Loucy (cell line): ENCODE data around the gene MARK4.

ENCODE experiments used
- H2AFZ ChIP-seq: fragments of 200-600 bp; sonication (generic); 2 replicates; pipeline ENCODE4 v1.6.0; 2016; ENCODE audit warnings: antibody characterized with exemption, mild to moderate bottlenecking, low read length, moderate library complexity
- H3F3A ChIP-seq: fragments of 200-600 bp; 2 replicates; pipeline ENCODE4 v1.6.0; 2016; ENCODE audit warnings: antibody characterized with exemption, low read depth, mild to moderate bottlenecking
- H3K27me3 ChIP-seq: fragments of 200-600 bp; sonication (generic); 2 replicates; pipeline ENCODE4 v1.6.1; 2014; ENCODE audit warnings: low read length, mild to moderate bottlenecking; ENCODE audit not compliant: insufficient read depth, poor library complexity, severe bottlenecking
- H3K36me3 ChIP-seq: fragments of 200-600 bp; sonication (generic); 2 replicates; pipeline ENCODE4 v1.6.1; 2016; ENCODE audit warnings: low read length; ENCODE audit not compliant: insufficient read depth
- H3K4me1 ChIP-seq: fragments of 200-600 bp; sonication (generic); 2 replicates; pipeline ENCODE4 v1.5.1; 2014; ENCODE audit warnings: low read length, mild to moderate bottlenecking; ENCODE audit not compliant: insufficient read depth, poor library complexity, severe bottlenecking
- H3K4me2 ChIP-seq: fragments of 200-600 bp; sonication (generic); 2 replicates; pipeline ENCODE4 v1.6.0; 2014; ENCODE audit warnings: antibody characterized with exemption, low read length, low read depth, mild to moderate bottlenecking; ENCODE audit not compliant: poor library complexity, severe bottlenecking
- H3K4me3 ChIP-seq: fragments of 200-600 bp; sonication (generic); 2 replicates; pipeline ENCODE4 v1.5.1; 2014; ENCODE audit warnings: low read length, mild to moderate bottlenecking, mixed read lengths; ENCODE audit not compliant: poor library complexity, severe bottlenecking
- H3K79me2 ChIP-seq: fragments of 200-600 bp; sonication (generic); 2 replicates; pipeline ENCODE4 v1.6.1; 2014; ENCODE audit warnings: low read length; ENCODE audit not compliant: insufficient read depth
- H3K9ac ChIP-seq: fragments of 200-600 bp; sonication (generic); 2 replicates; pipeline ENCODE4 v1.6.0; 2014; ENCODE audit warnings: mild to moderate bottlenecking, low read depth, low read length, moderate library complexity; ENCODE audit not compliant: poor library complexity, severe bottlenecking
- H3K9me2 ChIP-seq: fragments of 200-600 bp; sonication (generic); replicated peaks from 2 replicates; pipeline ENCODE4 v1.6.1; 2016; ENCODE audit warnings: low read depth, low read length, mixed read lengths
- H3K9me3 ChIP-seq: fragments of 200-600 bp; sonication (generic); 2 replicates; pipeline ENCODE4 v1.6.1; 2014; ENCODE audit warnings: mild to moderate bottlenecking, antibody characterized with exemption, low read length, low read depth; ENCODE audit not compliant: insufficient read depth
- H4K20me1 ChIP-seq: fragments of 200-600 bp; sonication (generic); 2 replicates; pipeline ENCODE4 v1.6.0; 2014; ENCODE audit warnings: antibody characterized with exemption, low read length, mild to moderate bottlenecking; ENCODE audit not compliant: insufficient read depth, poor library complexity, severe bottlenecking
- EZH2phosphoT487 ChIP-seq: fragments of 200-600 bp; IDR thresholded peaks from 2 replicates; pipeline ENCODE4 v1.6.1; 2018; ENCODE audit warnings: antibody characterized with exemption, mild to moderate bottlenecking, moderate library complexity, borderline replicate concordance
- TF ChIP-seq, protein P1 (sequence below): fragments of 200-600 bp; sonication (generic); conservative IDR thresholded peaks from 2 replicates; pipeline ENCODE4 v1.5.1; 2014; ENCODE audit warnings: mild to moderate bottlenecking, antibody characterized with exemption, low read length

The MARK4 gene

DNA sequence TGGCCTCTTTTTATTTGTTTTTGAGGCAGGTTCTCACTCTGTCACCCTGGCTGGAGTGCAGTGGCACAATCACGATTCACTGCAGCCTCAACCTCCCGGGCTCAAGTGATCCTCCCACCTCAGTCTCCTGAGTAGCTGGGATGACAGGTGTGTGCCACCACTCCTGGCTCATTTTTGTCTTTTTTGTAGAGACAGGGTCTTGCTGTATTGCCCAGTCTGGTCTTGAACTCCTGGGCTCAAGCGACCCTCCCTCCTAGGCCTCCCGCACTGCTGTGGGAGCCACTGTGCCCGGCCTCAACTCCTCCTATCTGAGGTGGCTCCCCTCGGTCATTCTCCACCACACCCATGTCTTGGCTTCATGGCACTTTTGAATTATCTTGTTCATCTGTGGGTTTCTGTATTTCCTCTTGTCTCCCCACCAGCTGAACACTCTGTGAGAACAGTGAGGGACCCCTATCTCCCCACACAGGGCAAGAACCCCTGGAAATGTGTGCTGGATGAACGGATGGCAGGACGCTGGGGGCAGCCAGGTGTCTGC is 63.7 kb downstream of the MARK4 start:
- Histone ChIP-seq H3K9me3 (no peaks in the 10 kb centered on the region), H4K20me1 (no peaks in the 10 kb centered on the region), H3K9ac (no peak overlapping the region), H3F3A (no peaks in the 10 kb centered on the region), H3K79me2 (no peaks in the 10 kb centered on the region), H3K4me2 (no peak overlapping the region), H3K9me2 (no peaks in the 10 kb centered on the region), H2AFZ (no peak overlapping the region), H3K36me3 (no peaks in the 10 kb centered on the region), H3K4me1 (peaks cover 5% of the 10 kb centered on the region), H3K27me3 (no peaks in the 10 kb centered on the region), H3K4me3 (no peak overlapping the region)
- TF ChIP-seq, protein P1, sequence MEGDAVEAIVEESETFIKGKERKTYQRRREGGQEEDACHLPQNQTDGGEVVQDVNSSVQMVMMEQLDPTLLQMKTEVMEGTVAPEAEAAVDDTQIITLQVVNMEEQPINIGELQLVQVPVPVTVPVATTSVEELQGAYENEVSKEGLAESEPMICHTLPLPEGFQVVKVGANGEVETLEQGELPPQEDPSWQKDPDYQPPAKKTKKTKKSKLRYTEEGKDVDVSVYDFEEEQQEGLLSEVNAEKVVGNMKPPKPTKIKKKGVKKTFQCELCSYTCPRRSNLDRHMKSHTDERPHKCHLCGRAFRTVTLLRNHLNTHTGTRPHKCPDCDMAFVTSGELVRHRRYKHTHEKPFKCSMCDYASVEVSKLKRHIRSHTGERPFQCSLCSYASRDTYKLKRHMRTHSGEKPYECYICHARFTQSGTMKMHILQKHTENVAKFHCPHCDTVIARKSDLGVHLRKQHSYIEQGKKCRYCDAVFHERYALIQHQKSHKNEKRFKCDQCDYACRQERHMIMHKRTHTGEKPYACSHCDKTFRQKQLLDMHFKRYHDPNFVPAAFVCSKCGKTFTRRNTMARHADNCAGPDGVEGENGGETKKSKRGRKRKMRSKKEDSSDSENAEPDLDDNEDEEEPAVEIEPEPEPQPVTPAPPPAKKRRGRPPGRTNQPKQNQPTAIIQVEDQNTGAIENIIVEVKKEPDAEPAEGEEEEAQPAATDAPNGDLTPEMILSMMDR, result no peak
- no peak for TF ChIP-seq EZH2phosphoT487

DNA sequence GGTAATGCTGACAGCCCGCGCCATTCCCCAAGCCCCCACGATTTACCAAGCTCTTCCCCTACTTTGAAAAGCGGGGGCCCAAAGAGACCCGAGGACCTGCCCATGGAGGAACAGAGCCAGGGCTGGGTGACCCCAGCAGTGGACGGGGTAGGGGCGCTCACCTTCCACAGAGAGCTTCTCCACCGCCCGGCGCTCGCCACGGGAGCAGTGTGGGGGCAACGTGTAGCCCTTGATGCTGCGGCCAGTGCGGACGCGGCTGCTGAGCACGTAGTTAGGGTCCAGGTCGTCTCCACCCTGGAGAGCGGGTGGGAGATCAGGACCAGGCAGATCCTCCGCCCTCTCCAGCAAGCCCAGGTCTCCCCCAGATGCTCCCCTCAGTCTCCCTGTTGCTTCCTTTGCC is 64.2 kb downstream of the MARK4 start:
- TF ChIP-seq, protein P1, result no peak
- no peak for TF ChIP-seq EZH2phosphoT487
- H2AFZ ChIP-seq, result no peak overlapping the region
- H3K27me3 ChIP-seq, result no peaks in the 10 kb centered on the region
- H3K4me2 ChIP-seq, result no peak overlapping the region
- H3K79me2 ChIP-seq, result no peaks in the 10 kb centered on the region
- H3F3A ChIP-seq, result no peaks in the 10 kb centered on the region
- no peak overlapping the region for H3K9ac ChIP-seq
- H4K20me1 ChIP-seq, result no peaks in the 10 kb centered on the region
- no peak overlapping the region for H3K4me3 ChIP-seq
- H3K9me2 ChIP-seq, result no peaks in the 10 kb centered on the region
- H3K9me3 ChIP-seq, result no peaks in the 10 kb centered on the region
- H3K36me3 ChIP-seq, result no peaks in the 10 kb centered on the region
- peaks cover 5% of the 10 kb centered on the region for H3K4me1 ChIP-seq

DNA sequence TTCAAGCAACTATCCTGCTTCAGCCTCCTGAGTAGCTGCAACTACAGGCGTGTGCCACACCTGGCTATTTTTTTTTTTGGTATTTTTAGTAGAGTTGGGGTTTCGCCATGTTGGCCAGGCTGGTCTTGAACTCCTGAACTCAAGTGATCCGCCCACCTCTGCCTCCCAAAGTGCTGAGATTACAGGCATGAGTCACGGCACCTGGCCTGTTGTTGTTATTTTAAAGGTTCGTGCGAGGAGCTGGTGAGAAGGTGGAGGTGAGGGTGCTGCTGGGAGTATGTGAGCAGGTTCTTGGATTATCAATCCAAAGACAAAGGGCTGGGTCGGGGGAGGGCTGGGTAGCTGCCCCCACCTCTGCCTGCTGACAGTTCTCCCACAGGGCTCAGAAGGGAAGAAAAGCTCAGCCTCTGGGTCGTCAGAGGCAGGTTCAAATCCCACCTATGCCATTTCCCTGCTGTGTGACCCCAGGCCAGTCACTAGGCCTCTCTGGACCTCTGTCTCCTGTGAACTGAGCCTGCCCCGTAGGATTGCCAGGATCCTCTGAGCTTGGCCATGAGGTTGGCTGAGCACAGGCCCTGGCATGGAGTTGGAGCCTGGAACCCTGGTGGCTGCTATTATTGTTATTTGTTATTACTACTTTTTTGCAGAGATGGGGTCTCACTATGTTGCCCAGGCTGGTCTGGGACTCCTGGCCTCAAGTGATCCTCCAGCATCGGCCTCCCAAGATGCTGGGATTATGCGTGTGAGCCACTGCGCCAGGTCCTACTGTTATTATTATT is 70.1 kb downstream of the MARK4 start:
- no peaks in the 10 kb centered on the region for H3K9me2 ChIP-seq
- no peaks in the 10 kb centered on the region for H3K36me3 ChIP-seq
- H3K27me3 ChIP-seq, result no peaks in the 10 kb centered on the region
- no peak overlapping the region for H3K4me2 ChIP-seq
- TF ChIP-seq EZH2phosphoT487, result no peak
- TF ChIP-seq, protein P1, result no peak
- no peak overlapping the region for H2AFZ ChIP-seq
- H3K9ac ChIP-seq, result no peak overlapping the region
- no peak overlapping the region for H3K4me3 ChIP-seq
- no peaks in the 10 kb centered on the region for H4K20me1 ChIP-seq
- H3F3A ChIP-seq, result no peaks in the 10 kb centered on the region
- H3K79me2 ChIP-seq, result no peaks in the 10 kb centered on the region
- no peaks in the 10 kb centered on the region for H3K4me1 ChIP-seq
- no peaks in the 10 kb centered on the region for H3K9me3 ChIP-seq
